Endothelial cell of umbilical vein (primary cell): Measurements from ENCODE around the gene CAMTA1. TPM values are rescaled to one million over a fixed set of nuclear protein-coding genes. Genes with fewer than 3 reads are reported as not detected.

Experiments used
- BruUV-seq: library from RNA; stranded (reverse); fragments of 400-500 nt; replicated peaks from 2 replicates; lab custom pipeline; 2021; lab: Mats Ljungman, UMichigan
- CTCF ChIA-PET: fragments of 300-600, 350-600 bp; sonication (Branson Sonifier 250); formaldehyde crosslinking; loops from one replicate; lab custom pipeline; 2021; ENCODE audit warnings: antibody characterized with exemption, inconsistent platforms; lab: Charles Lee
- POLR2A ChIA-PET: fragments of 300-600, 350-600 bp; sonication (Branson Sonifier 250); formaldehyde crosslinking; loops from one replicate; lab custom pipeline; 2021; ENCODE audit warnings: antibody characterized with exemption, inconsistent platforms; lab: Charles Lee
- DNase-seq: peaks from one replicate; pipeline ENCODE4 v3.0.0-alpha.2; 2011; ENCODE audit warnings: low read depth, low spot score
- FAIRE-seq: peaks from 2 replicates; lab custom pipeline; 2011; peaks lifted over from hg19 to GRCh38; lab: Jason Lieb, UNC
- H2AFZ ChIP-seq: 2 replicates; pipeline ENCODE4 v1.6.0; 2012; ENCODE audit warnings: low read depth, low read length, control low read depth, inconsistent platforms
- H3K27ac ChIP-seq: 2 replicates; pipeline ENCODE4 v1.5.1; 2011; ENCODE audit warnings: low read depth, mild to moderate bottlenecking, control low read depth, low read length, moderate library complexity; ENCODE audit not compliant: insufficient read depth
- H3K27me3 ChIP-seq, 2 experiments: 2 replicates each; pipeline versions ENCODE4 v1.6.0 to v1.6.1; 2011; ENCODE audit warnings: low read length in 2 of 2, mixed read lengths in 1 of 2; ENCODE audit not compliant: control insufficient read depth in 2 of 2, insufficient read depth in 2 of 2
- H3K36me3 ChIP-seq, 2 experiments: 2 replicates in 1 of 2; 3 replicates in 1 of 2; pipeline ENCODE4 v1.5.1; 2011; ENCODE audit warnings: low read length in 2 of 2, mild to moderate bottlenecking in 1 of 2, moderate library complexity in 1 of 2; ENCODE audit not compliant: control insufficient read depth in 2 of 2, insufficient read depth in 2 of 2; ENCODE audit errors: extremely low read depth in 1 of 2
- H3K4me1 ChIP-seq: 3 replicates; pipeline ENCODE4 v1.5.1; 2011; ENCODE audit warnings: mild to moderate bottlenecking, low read length; ENCODE audit not compliant: control insufficient read depth, insufficient read depth; ENCODE audit errors: extremely low read depth
- H3K4me2 ChIP-seq: 2 replicates; pipeline ENCODE4 v1.6.1; 2011; ENCODE audit warnings: low read length, control low read depth, mixed read lengths; ENCODE audit not compliant: insufficient read depth
- H3K4me3 ChIP-seq, 3 experiments: fragments of 200-600 bp in 1 of 3; sonication (generic), shearing (Covaris generic) in 1 of 3; replicated peaks in 1 of 3; 2 replicates each; pipeline ENCODE4 v1.5.1; 2011 to 2016; ENCODE audit warnings: control low read depth in 3 of 3, low read length in 3 of 3, mild to moderate bottlenecking in 2 of 3, inconsistent platforms in 1 of 3, low read depth in 1 of 3, moderate library complexity in 1 of 3; ENCODE audit not compliant: insufficient read depth in 1 of 3
- H3K79me2 ChIP-seq: 2 replicates; pipeline ENCODE4 v1.6.0; 2012; ENCODE audit warnings: low read length, inconsistent platforms; ENCODE audit not compliant: control insufficient read depth, insufficient read depth
- H3K9ac ChIP-seq: replicated peaks from 2 replicates; pipeline ENCODE3; 2011; ENCODE audit warnings: low read length, control low read depth; ENCODE audit not compliant: insufficient read depth; ENCODE audit errors: extremely low read depth
- H3K9me1 ChIP-seq: replicated peaks from 3 replicates; pipeline ENCODE4 v1.6.0; 2011; ENCODE audit warnings: mild to moderate bottlenecking, low read length; ENCODE audit not compliant: control insufficient read depth, insufficient read depth; ENCODE audit errors: extremely low read depth
- H3K9me3 ChIP-seq: replicated peaks from 2 replicates; pipeline ENCODE4 v1.5.1; 2012; ENCODE audit warnings: low read length, inconsistent platforms; ENCODE audit not compliant: control insufficient read depth, insufficient read depth
- H4K20me1 ChIP-seq: replicated peaks from 2 replicates; pipeline ENCODE3; 2011; ENCODE audit warnings: mild to moderate bottlenecking, low read length; ENCODE audit not compliant: control insufficient read depth, insufficient read depth; ENCODE audit errors: extremely low read depth
- EZH2 ChIP-seq: IDR thresholded peaks from 2 replicates; pipeline ENCODE4 v1.6.1; 2012; ENCODE audit warnings: borderline replicate concordance, low read depth, mild to moderate bottlenecking, moderate library complexity, low read length, inconsistent platforms; ENCODE audit not compliant: severe bottlenecking
- GATA2 ChIP-seq: IDR thresholded peaks from 2 replicates; pipeline ENCODE4 v1.7.0; 2011; ENCODE audit warnings: low read depth, mild to moderate bottlenecking, moderate library complexity, mixed read lengths, low read length; ENCODE audit not compliant: insufficient read length, insufficient read depth
- JUN ChIP-seq: IDR thresholded peaks from 2 replicates; pipeline ENCODE4 v1.6.1; 2011; ENCODE audit warnings: borderline replicate concordance, low read depth; ENCODE audit not compliant: insufficient read length, insufficient read depth
- MYC ChIP-seq: IDR thresholded peaks from one replicate; pipeline ENCODE4 v1.6.1; 2011; ENCODE audit warnings: mild to moderate bottlenecking, low read depth, low read length
- POLR2AphosphoS5 ChIP-seq: IDR thresholded peaks from 2 replicates; pipeline ENCODE4 v1.6.1; 2012; ENCODE audit warnings: low read depth, mild to moderate bottlenecking, control low read depth, low read length, moderate library complexity; ENCODE audit not compliant: insufficient read depth
- dilution Hi-C: fragments of 300-500 bp; cut with MboI; formaldehyde crosslinking; loops from one replicate; pipeline ENCODE4 v1.15.0; 2019; ENCODE audit warnings: low sequenced_read_pairs; ENCODE audit not compliant: extremely low pct_ligation_motif_present
- intact Hi-C: fragments of 100-400 bp; cut with micrococcal nuclease; formaldehyde crosslinking; loops from one replicate; pipeline ENCODE4 v1.10.0; 2022
- polyA plus RNA-seq, 4 experiments: library from polyadenylated mRNA; depleted of rRNA in 3 of 4; stranded (reverse) in 3 of 4; unstranded in 1 of 4; fragments of >200 nt; gene quantifications; 2 replicates each; pipeline versions ENCODE4 v1.2.1 to v1.2.3, GENCODE V29; 2011 to 2012; ENCODE audit warnings: missing spikeins in 1 of 4
- total RNA-seq: library from RNA; stranded (reverse); gene quantifications from 2 replicates; pipeline ENCODE4 v1.2.3, GENCODE V29; 2021
- TF ChIP-seq, protein P1 (sequence below), 2 donors: IDR thresholded peaks; 1 replicate in 1 of 2; 2 replicates in 1 of 2; pipeline ENCODE4 v1.5.1; 2011; ENCODE audit warnings: low read length in 2 of 2, mild to moderate bottlenecking in 2 of 2, moderate library complexity in 2 of 2, control low read depth in 1 of 2, inconsistent platforms in 1 of 2, low read depth in 1 of 2; ENCODE audit not compliant: insufficient read depth in 1 of 2; ENCODE audit errors: extremely low read depth in 1 of 2

The CAMTA1 gene
- total and polyA plus RNA-seq, 2 donors (not counting 3 experiments of a cell fraction or from before 2014, with no cell fraction given) = 50.8 to 92.7 TPM

DNA sequence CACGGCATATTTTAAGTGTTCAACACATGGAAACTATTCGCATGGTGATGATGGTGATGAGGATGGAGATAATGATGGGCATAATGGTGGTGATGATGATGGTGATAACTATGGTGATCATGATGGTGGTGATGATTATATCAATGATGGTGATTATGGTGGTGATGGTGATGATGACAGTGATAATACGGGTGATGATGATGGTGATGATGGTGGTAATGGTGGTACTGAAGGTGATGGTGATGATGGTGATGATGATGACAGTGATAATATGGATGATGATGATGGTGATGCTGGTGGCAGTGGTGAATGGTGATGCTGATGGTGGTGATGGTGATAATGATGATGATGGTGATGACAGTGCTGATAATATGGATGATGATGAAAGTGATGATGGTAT is 644.0 kb downstream of the CAMTA1 start:
- no peak for FAIRE-seq
- Histone ChIP-seq H3K4me1 (peaks cover 4% of the 10 kb centered on the region), H3K27ac (no peak overlapping the region), H3K9ac (no peak overlapping the region), H3K9me3 (no peaks in the 10 kb centered on the region), H3K4me3 (no peak overlapping the region), H3K36me3 (no peaks in the 10 kb centered on the region), H3K79me2 (no peaks in the 10 kb centered on the region), H3K27me3 (no peaks in the 10 kb centered on the region), H4K20me1 (no peaks in the 10 kb centered on the region), H3K4me2 (no peak overlapping the region), H3K9me1 (no peaks in the 10 kb centered on the region), H2AFZ (no peak overlapping the region)
- intact Hi-C loops = no loop called here
- CTCF ChIA-PET = no interaction called here
- BruUV-seq = no TSS peak
- DNase-seq = no peak
- TF ChIP-seq MYC (no peak), POLR2AphosphoS5 (no peak), JUN (no peak), EZH2 (no peak), GATA2 (no peak)
- TF ChIP-seq, protein P1, sequence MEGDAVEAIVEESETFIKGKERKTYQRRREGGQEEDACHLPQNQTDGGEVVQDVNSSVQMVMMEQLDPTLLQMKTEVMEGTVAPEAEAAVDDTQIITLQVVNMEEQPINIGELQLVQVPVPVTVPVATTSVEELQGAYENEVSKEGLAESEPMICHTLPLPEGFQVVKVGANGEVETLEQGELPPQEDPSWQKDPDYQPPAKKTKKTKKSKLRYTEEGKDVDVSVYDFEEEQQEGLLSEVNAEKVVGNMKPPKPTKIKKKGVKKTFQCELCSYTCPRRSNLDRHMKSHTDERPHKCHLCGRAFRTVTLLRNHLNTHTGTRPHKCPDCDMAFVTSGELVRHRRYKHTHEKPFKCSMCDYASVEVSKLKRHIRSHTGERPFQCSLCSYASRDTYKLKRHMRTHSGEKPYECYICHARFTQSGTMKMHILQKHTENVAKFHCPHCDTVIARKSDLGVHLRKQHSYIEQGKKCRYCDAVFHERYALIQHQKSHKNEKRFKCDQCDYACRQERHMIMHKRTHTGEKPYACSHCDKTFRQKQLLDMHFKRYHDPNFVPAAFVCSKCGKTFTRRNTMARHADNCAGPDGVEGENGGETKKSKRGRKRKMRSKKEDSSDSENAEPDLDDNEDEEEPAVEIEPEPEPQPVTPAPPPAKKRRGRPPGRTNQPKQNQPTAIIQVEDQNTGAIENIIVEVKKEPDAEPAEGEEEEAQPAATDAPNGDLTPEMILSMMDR (IDR thresholded peaks at IDR 0.05; ENCODE audit: extremely low read depth in 1 of 2, insufficient read depth in 1 of 2, low read depth in 1 of 2, low read length in 2 of 2) = no peak
- POLR2A ChIA-PET = no interaction called here
- dilution Hi-C loops = no loop called here
